GM19035 (cell line): ENCODE data around the gene SMNDC1.
"Not testable (repeated sequence)": the region's sequence is repeated elsewhere in the genome, so short reads cannot be mapped to it uniquely, and the experiment has no call there.

Source experiments
- ATAC-seq: cut with Tn5 transposase; IDR thresholded peaks from one replicate; pipeline ENCODE4 v1.9.1; 2021; ENCODE audit not compliant: unreplicated experiment

The SMNDC1 gene

GRCh38 chr10:110258542-110258941 is 46.2 kb downstream of the SMNDC1 start:
- ATAC-seq, result no peak

- ATAC-seq, result no peak
Observed at GRCh38 chr10:110254467-110254866, 50.3 kb downstream of the SMNDC1 start.

DNA sequence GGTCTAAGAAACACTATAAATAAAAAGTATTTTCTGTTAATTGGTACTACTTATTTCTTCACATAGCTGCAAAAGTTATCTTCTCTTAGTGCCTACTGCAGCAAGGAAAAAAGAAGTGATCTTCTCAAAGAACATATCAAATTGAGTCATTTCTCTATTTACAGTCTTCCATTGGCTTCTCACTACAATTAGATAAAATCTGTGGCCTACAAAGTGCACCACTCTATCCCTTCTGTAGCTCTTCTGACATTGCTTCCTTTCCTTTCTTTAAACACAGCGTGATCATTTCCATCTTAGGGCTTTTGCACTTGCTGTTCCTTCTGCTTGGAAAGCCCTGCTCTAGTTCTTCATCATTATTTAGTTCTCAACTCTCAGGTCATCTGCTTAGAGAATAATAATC is 52.6 kb downstream of the SMNDC1 start:
- ATAC-seq, result no peak

DNA sequence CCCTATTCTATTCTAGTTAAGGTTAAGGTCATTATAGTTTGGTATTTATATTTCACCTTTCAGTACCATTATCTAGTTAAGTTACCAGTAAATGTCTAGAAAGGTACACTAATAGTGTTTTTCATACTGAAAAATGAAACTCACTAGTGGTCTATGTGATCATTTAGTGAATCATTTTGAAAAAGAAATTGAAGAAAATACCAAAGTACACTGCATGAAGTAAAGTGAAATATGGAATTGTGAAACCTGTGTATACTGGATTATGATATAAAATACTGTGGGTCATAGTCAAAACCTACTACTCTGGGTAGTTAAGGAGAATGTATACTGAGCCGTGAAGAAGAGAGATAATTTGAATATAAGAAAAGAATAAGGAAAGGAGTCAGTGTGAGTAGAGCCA is 53.3 kb downstream of the SMNDC1 start:
- ATAC-seq, result peak; percentile 84

DNA sequence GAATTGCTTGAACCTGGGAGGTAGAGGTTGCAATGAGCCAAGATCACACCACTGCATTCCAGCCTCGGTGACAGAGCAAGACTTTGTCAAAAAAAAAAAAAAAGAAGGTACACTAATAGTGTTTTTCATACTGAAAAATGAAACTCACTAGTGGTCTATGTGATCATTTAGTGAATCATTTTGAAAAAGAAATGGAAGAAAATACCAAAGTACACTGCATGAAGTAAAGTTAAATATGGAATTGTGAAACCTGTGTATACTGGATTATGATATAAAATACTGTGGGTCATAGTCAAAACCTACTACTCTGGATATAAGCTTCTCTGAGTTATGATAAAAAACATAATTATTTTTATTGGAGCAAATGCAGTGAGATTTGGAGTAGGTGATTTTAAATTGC is 55.2 kb downstream of the SMNDC1 start:
- peak; percentile 64 for ATAC-seq

GRCh38 chr10:110247833-110248232 is 56.9 kb downstream of the SMNDC1 start:
- not testable (repeated sequence) for ATAC-seq

DNA sequence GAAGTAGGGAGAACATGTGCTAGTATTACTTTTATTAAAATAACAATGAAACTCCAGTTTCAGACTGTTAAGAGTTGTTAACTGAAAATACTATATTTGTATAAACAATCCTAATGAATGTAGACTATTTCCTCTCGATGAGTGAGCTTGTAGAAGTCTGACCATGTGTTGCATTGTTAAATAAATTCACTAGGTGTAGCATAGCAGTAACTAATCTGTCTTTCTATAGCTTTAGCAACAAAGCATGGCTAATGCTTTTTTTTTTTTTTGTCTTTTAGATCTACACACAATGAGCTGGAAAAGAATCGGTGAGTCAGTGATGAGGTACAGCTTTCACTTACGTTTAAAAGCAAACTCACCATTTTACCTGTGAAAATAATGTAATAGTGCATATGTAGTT is 60.2 kb downstream of the SMNDC1 start:
- ATAC-seq, result no peak

GRCh38 chr10:110242511-110242910 is 62.2 kb downstream of the SMNDC1 start:
- no peak for ATAC-seq

- no peak for ATAC-seq
Observed at GRCh38 chr10:110241841-110242240, 62.9 kb downstream of the SMNDC1 start.

DNA sequence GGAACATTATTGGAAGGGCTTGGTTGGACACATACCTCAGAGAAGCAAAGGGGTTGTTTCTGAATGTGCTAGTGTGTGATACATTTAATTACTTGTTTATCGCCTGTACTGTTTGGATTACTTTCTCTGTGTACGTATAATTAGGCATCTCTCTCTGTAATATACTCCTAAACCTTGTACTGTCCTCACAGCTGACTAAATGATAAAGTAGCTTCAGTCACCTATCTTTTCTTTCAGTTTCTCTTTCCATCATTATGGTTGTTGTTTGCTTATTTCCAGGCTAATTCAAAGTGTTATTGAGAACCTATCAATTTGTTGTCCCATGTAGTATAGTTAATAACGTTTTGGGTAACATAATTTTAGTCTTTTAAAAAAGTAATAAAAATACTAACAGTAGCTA is 63.3 kb downstream of the SMNDC1 start:
- no peak for ATAC-seq
